Right lobe of liver (tissue), 4 donors: ENCODE data around the gene GNPAT.

ENCODE experiments used
- CTCF ChIP-seq, 4 donors: fragments of 200-600 bp in 3 of 4; fragments of 450-650 bp in 1 of 4; IDR thresholded peaks; one replicate each; pipeline versions ENCODE4 v1.5.1 to v1.8.0; 2016 to 2022; ENCODE audit warnings: antibody characterized with exemption in 4 of 4, mild to moderate bottlenecking in 2 of 4
- POLR2A ChIP-seq: fragments of 450-650 bp; IDR thresholded peaks from one replicate; pipeline ENCODE4 v1.6.1; 2017; ENCODE audit warnings: antibody characterized with exemption, mild to moderate bottlenecking
- donor health status: DM: no; HTN: no; CAD: no.
- donor health status: DM: no; HTN: no; CAD: no.
- donor health status: DM: no; HTN: yes; CAD: no.

- TF ChIP-seq POLR2A (no peak), CTCF (IDR thresholded peaks at IDR 0.05) (no peak)
Observed at GRCh38 chr1:231318015-231318355, 77.0 kb downstream of the GNPAT start.
